Measurements from ENCODE around the gene SPIN2B.

The SPIN2B gene

GRCh38 chrX:57070185-57070984 is 51.0 kb downstream of the SPIN2B start:
- no peak for DNase-seq

Measured in activated gamma-delta T cell treated with Interleukin-2 at 50 U/mL for 16 hours (primary cell).